Testis (tissue), 2 donors: ENCODE measurements around the gene IGSF21.

ENCODE experiments used
- CTCF ChIP-seq, 3 experiments: fragments of 450-650 bp in 2 of 3; fragments of 200-600 bp in 1 of 3; sonication (generic) in 1 of 3; IDR thresholded peaks; one replicate each; pipeline ENCODE4 v1.5.1; 2016 to 2019; ENCODE audit warnings: antibody characterized with exemption in 3 of 3, mild to moderate bottlenecking in 2 of 3, moderate library complexity in 1 of 3
- POLR2A ChIP-seq: fragments of 450-650 bp; IDR thresholded peaks from one replicate; pipeline ENCODE4 v1.6.1; 2017; ENCODE audit warnings: antibody characterized with exemption, mild to moderate bottlenecking, moderate library complexity

- TF ChIP-seq CTCF (IDR thresholded peaks at IDR 0.05) (no peak), POLR2A (no peak)
Observed at GRCh38 chr1:18315449-18315848, 207.9 kb downstream of the IGSF21 start.
